A549 (cell line): ENCODE results near the gene MCM7. TPM values are rescaled to one million over a fixed set of nuclear protein-coding genes. Genes with fewer than 3 reads are reported as not detected.

Source experiments
- ATAC-seq, 2 experiments: fragments of 200-7000 bp in 1 of 2; fragments of >200 bp in 1 of 2; cut with Nextera tagmentation in 1 of 2; cut with Tn5 transposase in 1 of 2; 3 replicates each; pipeline versions ENCODE4 v1.8.0 to v1.9.1; 2018 to 2020; ENCODE audit warnings: mild to moderate bottlenecking in 1 of 2, moderate library complexity in 1 of 2
- CTCF ChIA-PET: fragments of 300-600 bp; sonication (Branson Sonifier 250); formaldehyde crosslinking; extraction: SDS; loops from one replicate; lab custom pipeline; 2021; ENCODE audit warnings: antibody characterized with exemption, inconsistent platforms; lab: Yijun Ruan, JAX
- POLR2A ChIA-PET: fragments of 350-600 bp; formaldehyde crosslinking; extraction: SDS; loops from one replicate; lab custom pipeline; 2021; ENCODE audit warnings: antibody characterized with exemption, inconsistent platforms; lab: Yijun Ruan, JAX
- DNase-seq, 2 experiments: peaks; one replicate each; pipeline versions ENCODE4 v3.0.0 to v3.0.0-alpha.2; 2011 to 2016; ENCODE audit warnings: low read depth in 1 of 2, low spot score in 1 of 2
- FAIRE-seq: peaks from 2 replicates; lab custom pipeline; 2011; peaks lifted over from hg19 to GRCh38; lab: Jason Lieb, UNC
- H3K27ac ChIP-seq, 2 experiments: fragments of >200 bp; sonication (Bioruptor Twin); formaldehyde crosslinking; 3 replicates each; pipeline ENCODE4 v1.5.1; 2016 to 2017
- H3K4me1 ChIP-seq: fragments of >200 bp; sonication (Bioruptor Twin); formaldehyde crosslinking; 3 replicates; pipeline ENCODE4 v1.6.1; 2016
- H3K4me2 ChIP-seq: fragments of >200 bp; sonication (Bioruptor Twin); formaldehyde crosslinking; 3 replicates; pipeline ENCODE4 v1.6.1; 2016
- H3K4me3 ChIP-seq: fragments of >200 bp; sonication (Bioruptor Twin); formaldehyde crosslinking; 3 replicates; pipeline ENCODE4 v1.5.1; 2016
- H3K9me3 ChIP-seq: fragments of >200 bp; sonication (Bioruptor Twin); formaldehyde crosslinking; 3 replicates; pipeline ENCODE4 v1.6.1; 2016
- ATOH8 ChIP-seq: fragments of 250-450 bp; sonication (Bioruptor Pico); IDR thresholded peaks from 2 replicates; pipeline ENCODE4 v1.5.0; 2020; ENCODE audit warnings: low read depth, mild to moderate bottlenecking, moderate library complexity
- BHLHE40 ChIP-seq: IDR thresholded peaks from 2 replicates; pipeline ENCODE4 v1.6.1; 2012; ENCODE audit warnings: low read depth, low read length, inconsistent platforms
- CHD4 ChIP-seq: fragments of 200-600 bp; sonication (generic); IDR thresholded peaks from 2 replicates; pipeline ENCODE4 v1.6.1; 2016; ENCODE audit warnings: antibody characterized with exemption, mild to moderate bottlenecking, borderline replicate concordance
- EHF ChIP-seq: fragments of 250-450 bp; sonication (Bioruptor Pico); IDR thresholded peaks from 2 replicates; pipeline ENCODE4 v1.5.0; 2020; ENCODE audit warnings: mild to moderate bottlenecking
- FOSB ChIP-seq: fragments of 250-450 bp; sonication (Bioruptor Pico); IDR thresholded peaks from 2 replicates; pipeline ENCODE4 v1.5.0; 2020; ENCODE audit warnings: mild to moderate bottlenecking, moderate library complexity
- FOSL2 ChIP-seq, 2 experiments: fragments of 450-650 bp in 1 of 2; fragments of >200 bp in 1 of 2; sonication (Bioruptor Twin) in 1 of 2; formaldehyde crosslinking; IDR thresholded peaks; 2 replicates each; pipeline versions ENCODE4 v1.5.0 to v1.6.1; 2016 to 2020; ENCODE audit warnings: mild to moderate bottlenecking in 1 of 2, moderate library complexity in 1 of 2
- GATA3 ChIP-seq: IDR thresholded peaks from 2 replicates; pipeline ENCODE4 v1.6.1; 2012; ENCODE audit warnings: borderline replicate concordance
- HES2 ChIP-seq: fragments of >200 bp; sonication (Bioruptor Twin); formaldehyde crosslinking; IDR thresholded peaks from 2 replicates; pipeline ENCODE4 v1.6.1; 2016
- HEYL ChIP-seq: fragments of 250-450 bp; sonication (Bioruptor Pico); IDR thresholded peaks from 2 replicates; pipeline ENCODE4 v1.8.0; 2021; ENCODE audit warnings: mild to moderate bottlenecking, moderate library complexity
- HMGXB4 ChIP-seq: fragments of 250-450 bp; sonication (Bioruptor Pico); IDR thresholded peaks from 2 replicates; pipeline ENCODE4 v1.5.0; 2021; ENCODE audit warnings: mild to moderate bottlenecking, moderate library complexity, borderline replicate concordance
- HOXA7 ChIP-seq: fragments of 250-450 bp; sonication (Bioruptor Pico); IDR thresholded peaks from 2 replicates; pipeline ENCODE4 v1.5.0; 2020; ENCODE audit warnings: mild to moderate bottlenecking, moderate library complexity
- HOXB5 ChIP-seq: fragments of 250-450 bp; sonication (Bioruptor Pico); IDR thresholded peaks from 2 replicates; pipeline ENCODE4 v1.5.0; 2020; ENCODE audit warnings: mild to moderate bottlenecking, moderate library complexity
- KDM1A ChIP-seq: fragments of 200-600 bp; sonication (generic); IDR thresholded peaks from 2 replicates; pipeline ENCODE4 v1.6.1; 2016; ENCODE audit warnings: low read depth, mild to moderate bottlenecking
- KDM5A ChIP-seq: fragments of 200-600 bp; sonication (generic); IDR thresholded peaks from 2 replicates; pipeline ENCODE4 v1.6.1; 2016; ENCODE audit warnings: antibody characterized with exemption, mild to moderate bottlenecking
- MAFK ChIP-seq: fragments of 450-650 bp; IDR thresholded peaks from 2 replicates; pipeline ENCODE4 v1.6.1; 2014; ENCODE audit not compliant: partially characterized antibody
- MYC ChIP-seq: IDR thresholded peaks from 2 replicates; pipeline ENCODE4 v1.6.1; 2012; ENCODE audit warnings: mild to moderate bottlenecking, inconsistent platforms, low read length, improper control_type of control experiment, borderline replicate concordance
- NFE2L2 ChIP-seq: fragments of 150-350 bp; conservative IDR thresholded peaks from 2 replicates; pipeline ENCODE4 v1.6.1; 2014; ENCODE audit warnings: low read length
- NPAS2 ChIP-seq: fragments of 250-450 bp; sonication (Bioruptor Pico); IDR thresholded peaks from 2 replicates; pipeline ENCODE4 v1.8.0; 2022; ENCODE audit warnings: mild to moderate bottlenecking, moderate library complexity, borderline replicate concordance
- NR3C1 ChIP-seq: fragments of >200 bp; sonication (Bioruptor Twin); formaldehyde crosslinking; IDR thresholded peaks from 3 replicates; pipeline ENCODE4 v1.6.1; 2017
- POLR2A ChIP-seq: IDR thresholded peaks from 2 replicates; pipeline ENCODE4 v1.6.1; 2012; ENCODE audit warnings: mild to moderate bottlenecking, low read length
- RAD21 ChIP-seq, 2 experiments: fragments of >200 bp in 1 of 2; sonication (Bioruptor Twin) in 1 of 2; formaldehyde crosslinking in 1 of 2; IDR thresholded peaks in 1 of 2; conservative IDR thresholded peaks in 1 of 2; 2 replicates in 1 of 2; 3 replicates in 1 of 2; pipeline ENCODE4 v1.6.1; 2012 to 2018; ENCODE audit warnings: inconsistent platforms in 1 of 2
- SMC3 ChIP-seq: fragments of >200 bp; sonication (Bioruptor Twin); formaldehyde crosslinking; IDR thresholded peaks from 3 replicates; pipeline ENCODE4 v1.6.1; 2018; ENCODE audit warnings: inconsistent platforms
- TFCP2L1 ChIP-seq: fragments of 250-450 bp; sonication (Bioruptor Pico); IDR thresholded peaks from 2 replicates; pipeline ENCODE4 v1.5.0; 2021; ENCODE audit warnings: mild to moderate bottlenecking
- ZC3H11A ChIP-seq: fragments of 450-650 bp; IDR thresholded peaks from 2 replicates; pipeline ENCODE4 v1.6.1; 2014; ENCODE audit warnings: antibody characterized with exemption, mild to moderate bottlenecking
- ZFP36 ChIP-seq: fragments of 450-650 bp; IDR thresholded peaks from 2 replicates; pipeline ENCODE4 v1.6.1; 2014; ENCODE audit warnings: borderline replicate concordance; ENCODE audit not compliant: partially characterized antibody
- WGBS: methylation state at CpG from one replicate; pipeline ENCODE4 v1.1.6; 2017; ENCODE audit errors: missing lambda C conversion rate; 5-methylcytosine and 5-hydroxymethylcytosine counted together
- polyA plus RNA-seq, 4 experiments: library from polyadenylated mRNA; depleted of rRNA in 3 of 4; stranded (reverse); fragments of >200 nt; fragmentation: RNase III in 1 of 4; extraction: RNeasy Plus Mini Kit Qiagen cat#74134 plus additional on column Dnase treatment in 1 of 4; gene quantifications; 2 replicates in 3 of 4; 3 replicates in 1 of 4; pipeline ENCODE4 v1.2.3, GENCODE V29; 2011 to 2017
- TF ChIP-seq, protein P1 (sequence below): fragments of >200 bp; sonication (Bioruptor Twin); formaldehyde crosslinking; IDR thresholded peaks from 3 replicates; pipeline ENCODE4 v1.5.1; 2016

MCM7 gene
- polyA plus RNA-seq, 2 of the 4 experiments (the other 2 are of a cell fraction) = 145 to 287 TPM

DNA sequence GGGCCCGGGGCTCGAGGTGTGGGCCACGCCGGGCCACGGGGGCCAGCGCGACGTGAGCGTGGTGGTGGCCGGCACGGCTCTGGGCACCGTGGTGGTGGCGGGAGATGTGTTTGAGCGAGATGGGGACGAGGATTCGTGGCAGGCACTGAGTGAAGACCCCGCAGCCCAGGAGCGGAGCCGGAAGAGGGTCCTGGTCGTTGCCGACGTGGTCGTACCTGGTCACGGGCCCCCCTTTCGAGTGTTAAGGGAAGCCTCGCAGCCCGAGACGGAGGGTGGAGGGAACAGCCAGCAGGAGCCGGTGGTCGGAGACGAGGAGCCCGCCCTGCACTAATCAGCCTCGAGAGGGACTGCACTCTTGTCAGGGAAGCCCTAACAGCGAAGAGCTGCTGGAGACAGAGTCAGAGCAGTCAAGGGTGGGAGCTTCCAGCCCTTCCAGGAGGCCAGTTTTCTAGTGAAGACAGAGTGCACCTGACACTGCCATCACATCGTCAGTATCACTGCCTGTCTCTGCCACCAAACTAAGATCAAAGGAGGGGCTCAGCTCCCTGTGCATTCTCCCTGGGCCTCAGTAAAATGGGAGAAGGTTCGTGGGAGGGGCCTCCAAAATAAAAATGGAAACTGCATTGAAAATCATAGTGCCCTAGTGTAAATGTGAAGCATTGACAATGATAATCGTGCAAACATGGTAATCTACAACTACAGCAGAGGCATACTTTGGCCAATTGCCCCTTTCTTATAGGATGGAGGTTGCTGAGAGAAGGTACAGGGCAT, 26.9 kb upstream of the MCM7 start:
- ChIA-PET CTCF (interaction anchor here (1.1 to 13.2 kb wide), 6 partner anchors 23 to 280 kb away, joined by 3 to 245 read pairs (median 8); partner anchors contain the start of genes AP4M1, GJC3, LAMTOR4 and MCM7), POLR2A (interaction anchor here (3.4 kb wide), 1 partner anchor 27 kb away, joined by 8 read pairs; the partner anchor contains the start of genes AP4M1 and MCM7)
- H3K4me2 ChIP-seq = peak overlapping the region; percentile 62
- ATAC-seq (peak in 1 of 2 experiments; percentile 4; a peak in 1 of 6 replicates), FAIRE-seq (no peak), DNase-seq (no peak)
- peaks cover 30% of the 10 kb centered on the region for H3K4me1 ChIP-seq
- H3K9me3 ChIP-seq = no peaks in the 10 kb centered on the region
- H3K27ac ChIP-seq = peak overlapping the region; percentile 90 to 94
- peak overlapping the region; percentile 64 for H3K4me3 ChIP-seq
- 56% methylated on average over 35 of the region's 37 CpGs for WGBS
- no peak for TF ChIP-seq NFE2L2
- no peak for TF ChIP-seq HMGXB4 (CRISPR knock-in tag)
- no peak for TF ChIP-seq RAD21 (conservative IDR thresholded peaks at IDR 0.05 in 1 of 2, IDR thresholded peaks at IDR 0.05 in 1 of 2)
- no peak for TF ChIP-seq MAFK
- TF ChIP-seq KDM1A = no peak
- no peak for TF ChIP-seq MYC
- no peak for TF ChIP-seq NR3C1
- TF ChIP-seq HOXB5 (CRISPR knock-in tag) = no peak
- no peak for TF ChIP-seq EHF (CRISPR knock-in tag)
- TF ChIP-seq POLR2A = no peak
- TF ChIP-seq GATA3 = no peak
- no peak for TF ChIP-seq NPAS2 (CRISPR knock-in tag)
- no peak for TF ChIP-seq HEYL (CRISPR knock-in tag)
- no peak for TF ChIP-seq BHLHE40
- TF ChIP-seq SMC3 = no peak
- TF ChIP-seq, protein P1, sequence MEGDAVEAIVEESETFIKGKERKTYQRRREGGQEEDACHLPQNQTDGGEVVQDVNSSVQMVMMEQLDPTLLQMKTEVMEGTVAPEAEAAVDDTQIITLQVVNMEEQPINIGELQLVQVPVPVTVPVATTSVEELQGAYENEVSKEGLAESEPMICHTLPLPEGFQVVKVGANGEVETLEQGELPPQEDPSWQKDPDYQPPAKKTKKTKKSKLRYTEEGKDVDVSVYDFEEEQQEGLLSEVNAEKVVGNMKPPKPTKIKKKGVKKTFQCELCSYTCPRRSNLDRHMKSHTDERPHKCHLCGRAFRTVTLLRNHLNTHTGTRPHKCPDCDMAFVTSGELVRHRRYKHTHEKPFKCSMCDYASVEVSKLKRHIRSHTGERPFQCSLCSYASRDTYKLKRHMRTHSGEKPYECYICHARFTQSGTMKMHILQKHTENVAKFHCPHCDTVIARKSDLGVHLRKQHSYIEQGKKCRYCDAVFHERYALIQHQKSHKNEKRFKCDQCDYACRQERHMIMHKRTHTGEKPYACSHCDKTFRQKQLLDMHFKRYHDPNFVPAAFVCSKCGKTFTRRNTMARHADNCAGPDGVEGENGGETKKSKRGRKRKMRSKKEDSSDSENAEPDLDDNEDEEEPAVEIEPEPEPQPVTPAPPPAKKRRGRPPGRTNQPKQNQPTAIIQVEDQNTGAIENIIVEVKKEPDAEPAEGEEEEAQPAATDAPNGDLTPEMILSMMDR = no peak

GRCh38 chr7:100126931-100127865, 26.0 kb upstream of the MCM7 start, which contains the start of gene MBLAC1:
Gene MBLAC1, plus strand, starts transcription at chr7:100126967. Its CDS starts 429 bp downstream, at chr7:100127396.
- CTCF ChIA-PET = interaction anchor here (2.4 to 13.2 kb wide), 3 partner anchors 8 to 63 kb away, joined by 7 to 245 read pairs (median 13); partner anchors contain the start of genes LAMTOR4 and TRAPPC14
- TF ChIP-seq GATA3 = peak; percentile 81
- no peak for TF ChIP-seq NPAS2 (CRISPR knock-in tag)
- TF ChIP-seq FOSB (CRISPR knock-in tag) = no peak
- TF ChIP-seq HOXA7 (CRISPR knock-in tag) = no peak
- peak; percentile 81 for TF ChIP-seq POLR2A
- no peak for TF ChIP-seq MAFK
- no peak for TF ChIP-seq KDM5A
- no peak for TF ChIP-seq FOSL2 (IDR thresholded peaks at IDR 0.05)
- no peak for TF ChIP-seq FOSL2 (CRISPR knock-in tag; IDR thresholded peaks at IDR 0.05)
- TF ChIP-seq, protein P1 = no peak
- TF ChIP-seq ZFP36 = peak; percentile 53
- no peak for TF ChIP-seq TFCP2L1 (CRISPR knock-in tag)
- TF ChIP-seq EHF (CRISPR knock-in tag) = no peak
- no peak for TF ChIP-seq HES2
- no peak for TF ChIP-seq ATOH8 (CRISPR knock-in tag)
- no peak for TF ChIP-seq HEYL (CRISPR knock-in tag)
- no peak for TF ChIP-seq CHD4
- no peak for TF ChIP-seq ZC3H11A

More at GRCh38 chr7:100126931-100127865, 26.0 kb upstream of the MCM7 start, which contains the start of gene MBLAC1:
- DNase-seq (peak; percentile 82 to 95), ATAC-seq (peak; percentile 76 to 83), FAIRE-seq (no peak)
- 2% methylated on average over 31 of the region's 85 CpGs for WGBS
- peak within 1 kb of the TSS; percentile 90 to 94 for H3K27ac ChIP-seq
- H3K4me3 ChIP-seq = peak within 1 kb of the TSS; percentile 64
- peak within 1 kb of the TSS; percentile 62 for H3K4me2 ChIP-seq
- H3K4me1 ChIP-seq = peaks cover 30% of the 10 kb centered on the region
- POLR2A ChIA-PET = interaction anchor here (0.5 to 1.7 kb wide), 7 partner anchors 13 to 302 kb away, joined by 3 to 11 read pairs (median 4); partner anchors contain the start of genes AP4M1, LAMTOR4, MCM7 and ZCWPW1
- H3K9me3 ChIP-seq = no peaks in the 10 kb centered on the region
